Measurements from ENCODE around the gene KATNAL1. TPM values are rescaled to one million over a fixed set of nuclear protein-coding genes. Genes with fewer than 3 reads are reported as not detected.
A peak's percentile ranks its signal among the peaks of the same experiment; 100 is the strongest.

KATNAL1 gene
- total RNA-seq, 1 experiment from 2014 or later, result 14.2 TPM

DNA sequence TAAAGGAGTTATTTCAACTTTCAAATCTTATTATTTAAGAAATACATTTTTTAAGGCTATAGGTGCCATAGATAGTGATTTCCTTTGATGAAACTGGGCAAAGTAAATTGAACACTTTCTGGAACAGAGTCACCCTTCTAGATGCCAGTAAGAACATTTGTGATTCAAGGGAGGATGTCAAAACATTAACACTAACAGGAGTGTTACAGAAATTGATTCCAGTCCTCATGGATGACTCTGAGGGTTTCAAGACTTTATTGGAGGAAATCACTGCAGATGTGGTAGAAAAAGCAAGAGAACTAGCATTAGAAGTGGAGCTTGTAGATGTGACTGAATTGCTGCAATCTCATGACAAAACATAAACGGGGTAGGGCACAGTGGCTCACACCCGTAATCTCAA lies 12.2 kb downstream of the KATNAL1 start (continued):
- TF ChIP-seq, protein P1, sequence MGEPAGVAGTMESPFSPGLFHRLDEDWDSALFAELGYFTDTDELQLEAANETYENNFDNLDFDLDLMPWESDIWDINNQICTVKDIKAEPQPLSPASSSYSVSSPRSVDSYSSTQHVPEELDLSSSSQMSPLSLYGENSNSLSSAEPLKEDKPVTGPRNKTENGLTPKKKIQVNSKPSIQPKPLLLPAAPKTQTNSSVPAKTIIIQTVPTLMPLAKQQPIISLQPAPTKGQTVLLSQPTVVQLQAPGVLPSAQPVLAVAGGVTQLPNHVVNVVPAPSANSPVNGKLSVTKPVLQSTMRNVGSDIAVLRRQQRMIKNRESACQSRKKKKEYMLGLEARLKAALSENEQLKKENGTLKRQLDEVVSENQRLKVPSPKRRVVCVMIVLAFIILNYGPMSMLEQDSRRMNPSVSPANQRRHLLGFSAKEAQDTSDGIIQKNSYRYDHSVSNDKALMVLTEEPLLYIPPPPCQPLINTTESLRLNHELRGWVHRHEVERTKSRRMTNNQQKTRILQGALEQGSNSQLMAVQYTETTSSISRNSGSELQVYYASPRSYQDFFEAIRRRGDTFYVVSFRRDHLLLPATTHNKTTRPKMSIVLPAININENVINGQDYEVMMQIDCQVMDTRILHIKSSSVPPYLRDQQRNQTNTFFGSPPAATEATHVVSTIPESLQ (CRISPR knock-in tag; IDR thresholded peaks at IDR 0.05), result no peak
- TF ChIP-seq, protein P2, sequence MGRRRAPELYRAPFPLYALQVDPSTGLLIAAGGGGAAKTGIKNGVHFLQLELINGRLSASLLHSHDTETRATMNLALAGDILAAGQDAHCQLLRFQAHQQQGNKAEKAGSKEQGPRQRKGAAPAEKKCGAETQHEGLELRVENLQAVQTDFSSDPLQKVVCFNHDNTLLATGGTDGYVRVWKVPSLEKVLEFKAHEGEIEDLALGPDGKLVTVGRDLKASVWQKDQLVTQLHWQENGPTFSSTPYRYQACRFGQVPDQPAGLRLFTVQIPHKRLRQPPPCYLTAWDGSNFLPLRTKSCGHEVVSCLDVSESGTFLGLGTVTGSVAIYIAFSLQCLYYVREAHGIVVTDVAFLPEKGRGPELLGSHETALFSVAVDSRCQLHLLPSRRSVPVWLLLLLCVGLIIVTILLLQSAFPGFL (CRISPR knock-in tag; IDR thresholded peaks at IDR 0.05; ENCODE audit: borderline replicate concordance), result no peak
- no peak for TF ChIP-seq ESRRA (CRISPR knock-in tag; IDR thresholded peaks at IDR 0.05; ENCODE audit: borderline replicate concordance)

DNA sequence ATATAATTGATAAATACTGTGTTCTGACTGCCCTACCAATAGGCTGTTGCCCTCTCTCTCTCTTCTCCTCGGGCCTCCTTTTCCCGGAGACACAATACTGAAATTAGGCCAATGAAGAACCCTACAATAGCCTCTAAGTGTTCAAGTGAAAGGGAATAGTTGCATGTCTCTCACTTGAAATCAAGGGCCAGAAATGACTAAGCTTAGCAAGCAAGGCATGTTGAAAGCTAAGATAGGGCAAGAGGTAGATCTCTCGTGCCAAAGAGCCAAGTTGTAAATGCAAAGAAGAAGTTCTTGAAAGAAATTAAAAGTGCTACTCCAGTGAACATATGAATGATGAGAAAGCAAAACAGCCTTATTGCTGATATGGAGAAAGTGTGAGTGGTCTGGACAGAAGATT lies 13.3 kb downstream of the KATNAL1 start:
- CTCF ChIA-PET, result no interaction called here
- Mint-ChIP-seq H3K36me3 (no peaks in the 10 kb centered on the region), H3K4me1 (peaks cover 29% of the 10 kb centered on the region), H3K9me3 (no peaks in the 10 kb centered on the region), H3K4me3 (no peak overlapping the region), H3K27me3 (ENCODE audit: low read depth) (peaks cover 7% of the 10 kb centered on the region), H3K27ac (no peak overlapping the region)
- no peak for DNase-seq (ENCODE audit: low spot score)
- TF ChIP-seq, protein P3, sequence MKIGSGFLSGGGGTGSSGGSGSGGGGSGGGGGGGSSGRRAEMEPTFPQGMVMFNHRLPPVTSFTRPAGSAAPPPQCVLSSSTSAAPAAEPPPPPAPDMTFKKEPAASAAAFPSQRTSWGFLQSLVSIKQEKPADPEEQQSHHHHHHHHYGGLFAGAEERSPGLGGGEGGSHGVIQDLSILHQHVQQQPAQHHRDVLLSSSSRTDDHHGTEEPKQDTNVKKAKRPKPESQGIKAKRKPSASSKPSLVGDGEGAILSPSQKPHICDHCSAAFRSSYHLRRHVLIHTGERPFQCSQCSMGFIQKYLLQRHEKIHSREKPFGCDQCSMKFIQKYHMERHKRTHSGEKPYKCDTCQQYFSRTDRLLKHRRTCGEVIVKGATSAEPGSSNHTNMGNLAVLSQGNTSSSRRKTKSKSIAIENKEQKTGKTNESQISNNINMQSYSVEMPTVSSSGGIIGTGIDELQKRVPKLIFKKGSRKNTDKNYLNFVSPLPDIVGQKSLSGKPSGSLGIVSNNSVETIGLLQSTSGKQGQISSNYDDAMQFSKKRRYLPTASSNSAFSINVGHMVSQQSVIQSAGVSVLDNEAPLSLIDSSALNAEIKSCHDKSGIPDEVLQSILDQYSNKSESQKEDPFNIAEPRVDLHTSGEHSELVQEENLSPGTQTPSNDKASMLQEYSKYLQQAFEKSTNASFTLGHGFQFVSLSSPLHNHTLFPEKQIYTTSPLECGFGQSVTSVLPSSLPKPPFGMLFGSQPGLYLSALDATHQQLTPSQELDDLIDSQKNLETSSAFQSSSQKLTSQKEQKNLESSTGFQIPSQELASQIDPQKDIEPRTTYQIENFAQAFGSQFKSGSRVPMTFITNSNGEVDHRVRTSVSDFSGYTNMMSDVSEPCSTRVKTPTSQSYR (CRISPR knock-in tag; IDR thresholded peaks at IDR 0.05), result no peak
- no peak for TF ChIP-seq RORB (CRISPR knock-in tag; IDR thresholded peaks at IDR 0.05)
- no peak for TF ChIP-seq CREM (CRISPR knock-in tag; IDR thresholded peaks at IDR 0.05)
- no peak for TF ChIP-seq ZNF416 (CRISPR knock-in tag; IDR thresholded peaks at IDR 0.05)
- TF ChIP-seq, protein P4, sequence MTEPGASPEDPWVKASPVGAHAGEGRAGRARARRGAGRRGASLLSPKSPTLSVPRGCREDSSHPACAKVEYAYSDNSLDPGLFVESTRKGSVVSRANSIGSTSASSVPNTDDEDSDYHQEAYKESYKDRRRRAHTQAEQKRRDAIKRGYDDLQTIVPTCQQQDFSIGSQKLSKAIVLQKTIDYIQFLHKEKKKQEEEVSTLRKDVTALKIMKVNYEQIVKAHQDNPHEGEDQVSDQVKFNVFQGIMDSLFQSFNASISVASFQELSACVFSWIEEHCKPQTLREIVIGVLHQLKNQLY (CRISPR knock-in tag; IDR thresholded peaks at IDR 0.05), result no peak
- no peak for TF ChIP-seq NR3C1 (CRISPR knock-in tag; conservative IDR thresholded peaks at IDR 0.05; ENCODE audit: low read depth)
- TF ChIP-seq ZNF138 (CRISPR knock-in tag; conservative IDR thresholded peaks at IDR 0.05), result no peak
- TF ChIP-seq ESRRA (CRISPR knock-in tag; IDR thresholded peaks at IDR 0.05; ENCODE audit: borderline replicate concordance), result no peak
- TF ChIP-seq CREB1 (CRISPR knock-in tag; IDR thresholded peaks at IDR 0.05), result no peak
- TF ChIP-seq HMGA2 (CRISPR knock-in tag; IDR thresholded peaks at IDR 0.05), result no peak
- TF ChIP-seq ZBTB21 (CRISPR knock-in tag; IDR thresholded peaks at IDR 0.05; ENCODE audit: borderline replicate concordance), result no peak
- no peak for TF ChIP-seq TCF7 (CRISPR knock-in tag; IDR thresholded peaks at IDR 0.05; ENCODE audit: low read depth)
- no peak for TF ChIP-seq MXD4 (CRISPR knock-in tag; IDR thresholded peaks at IDR 0.05; ENCODE audit: borderline replicate concordance)
- POLR2A ChIA-PET, result no interaction called here
- ATAC-seq, result no peak

DNA sequence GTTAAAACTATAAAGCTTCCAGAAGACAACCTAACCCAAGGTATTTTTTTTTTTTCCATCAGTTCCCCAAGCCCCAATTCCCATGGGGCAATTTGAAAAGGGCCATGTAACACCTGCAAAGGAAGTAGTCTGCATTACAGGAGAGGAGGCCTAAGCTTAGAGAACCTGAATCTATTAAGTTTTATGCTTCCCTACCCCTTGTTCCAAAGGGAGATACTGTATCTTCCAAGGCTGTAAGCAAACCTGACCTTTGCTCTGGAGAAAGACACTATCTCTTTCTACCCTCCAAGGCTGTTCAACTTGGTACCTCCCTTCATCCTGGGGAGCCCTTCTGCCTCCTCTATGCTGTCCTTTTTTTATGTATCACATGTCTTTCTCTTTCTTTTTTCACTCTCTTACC lies 15.0 kb downstream of the KATNAL1 start:
- peak; percentile 74 for ATAC-seq

More for the DNA sequence above, 15.0 kb downstream of the KATNAL1 start:
- ChIA-PET POLR2A (no interaction called here), CTCF (no interaction called here)
- Mint-ChIP-seq H3K9me3 (peaks cover 1% of the 10 kb centered on the region), H3K27ac (no peak overlapping the region), H3K27me3 (ENCODE audit: low read depth) (peaks cover 7% of the 10 kb centered on the region), H3K4me1 (peaks cover 30% of the 10 kb centered on the region), H3K4me3 (no peak overlapping the region), H3K36me3 (peaks cover 2% of the 10 kb centered on the region)
- DNase-seq (ENCODE audit: low spot score), result no peak
- TF ChIP-seq, protein P5, sequence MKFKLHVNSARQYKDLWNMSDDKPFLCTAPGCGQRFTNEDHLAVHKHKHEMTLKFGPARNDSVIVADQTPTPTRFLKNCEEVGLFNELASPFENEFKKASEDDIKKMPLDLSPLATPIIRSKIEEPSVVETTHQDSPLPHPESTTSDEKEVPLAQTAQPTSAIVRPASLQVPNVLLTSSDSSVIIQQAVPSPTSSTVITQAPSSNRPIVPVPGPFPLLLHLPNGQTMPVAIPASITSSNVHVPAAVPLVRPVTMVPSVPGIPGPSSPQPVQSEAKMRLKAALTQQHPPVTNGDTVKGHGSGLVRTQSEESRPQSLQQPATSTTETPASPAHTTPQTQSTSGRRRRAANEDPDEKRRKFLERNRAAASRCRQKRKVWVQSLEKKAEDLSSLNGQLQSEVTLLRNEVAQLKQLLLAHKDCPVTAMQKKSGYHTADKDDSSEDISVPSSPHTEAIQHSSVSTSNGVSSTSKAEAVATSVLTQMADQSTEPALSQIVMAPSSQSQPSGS (CRISPR knock-in tag; IDR thresholded peaks at IDR 0.05; ENCODE audit: borderline replicate concordance, low read depth), result no peak
- TF ChIP-seq, protein P6, sequence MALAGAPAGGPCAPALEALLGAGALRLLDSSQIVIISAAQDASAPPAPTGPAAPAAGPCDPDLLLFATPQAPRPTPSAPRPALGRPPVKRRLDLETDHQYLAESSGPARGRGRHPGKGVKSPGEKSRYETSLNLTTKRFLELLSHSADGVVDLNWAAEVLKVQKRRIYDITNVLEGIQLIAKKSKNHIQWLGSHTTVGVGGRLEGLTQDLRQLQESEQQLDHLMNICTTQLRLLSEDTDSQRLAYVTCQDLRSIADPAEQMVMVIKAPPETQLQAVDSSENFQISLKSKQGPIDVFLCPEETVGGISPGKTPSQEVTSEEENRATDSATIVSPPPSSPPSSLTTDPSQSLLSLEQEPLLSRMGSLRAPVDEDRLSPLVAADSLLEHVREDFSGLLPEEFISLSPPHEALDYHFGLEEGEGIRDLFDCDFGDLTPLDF (CRISPR knock-in tag; IDR thresholded peaks at IDR 0.05), result no peak
- TF ChIP-seq ZNF263 (CRISPR knock-in tag; IDR thresholded peaks at IDR 0.05; ENCODE audit: low read depth) (no peak), NR1H2 (CRISPR knock-in tag; IDR thresholded peaks at IDR 0.05) (no peak), FOXK1 (CRISPR knock-in tag; IDR thresholded peaks at IDR 0.05) (no peak)

Data from WTC11 (cell line).